ENCODE data around the gene TAF4B. TPM values are rescaled to one million over a fixed set of nuclear protein-coding genes. Genes with fewer than 3 reads are reported as not detected.

TAF4B gene
- total and polyA plus RNA-seq, 9 of the 15 experiments (the other 6 are each of a cell fraction or from before 2014, with no cell fraction given): 4.5 to 25.3 (median 20.5) TPM

- BruUV-seq (replicated peaks): no TSS peak
- no peaks in the 10 kb centered on the region for H3K9me1 ChIP-seq (ENCODE audit: control insufficient read depth, insufficient read depth, low read length)
- no peak overlapping the region for H2AFZ ChIP-seq (ENCODE audit: low read depth, low read length)
- CTCF ChIA-PET (ENCODE audit: low intra/inter-chr PET ratio): no interaction called here
- no peaks in the 10 kb centered on the region for H3K9me3 ChIP-seq (replicated peaks; ENCODE audit: control insufficient read depth, insufficient read depth, low read depth, low read length)
- H3K4me2 ChIP-seq (ENCODE audit: insufficient read depth, low read length): no peak overlapping the region
- DNase-seq (ENCODE audit: extremely low read depth in 1 of 4, low spot score in 3 of 4) (no peak), ATAC-seq (no peak), FAIRE-seq (no peak)
- H3K27ac ChIP-seq (ENCODE audit: extremely low read depth, low read depth, low read length): no peak overlapping the region
- H4K20me1 ChIP-seq (replicated peaks; ENCODE audit: control insufficient read depth, insufficient read depth, low read length): no peaks in the 10 kb centered on the region
- no peaks in the 10 kb centered on the region for H3K27me3 ChIP-seq (ENCODE audit: control insufficient read depth in 2 of 2, insufficient read depth in 2 of 2, low read length in 2 of 2)
- H3K4me1 ChIP-seq (replicated peaks in 1 of 2; ENCODE audit: control insufficient read depth in 2 of 2, insufficient read depth in 2 of 2, low read length in 2 of 2): no peaks in the 10 kb centered on the region
- H3K36me3 ChIP-seq (ENCODE audit: control insufficient read depth, insufficient read depth, low read length): peaks cover 11% of the 10 kb centered on the region; the same call in 2 of the 3 replicates
- H3K79me2 ChIP-seq (ENCODE audit: control insufficient read depth, insufficient read depth, low read length): no peaks in the 10 kb centered on the region
- intact Hi-C loops (cut with micrococcal nuclease): no loop called here
- 100% methylated on average over 1 of the region's 1 CpG for WGBS (ENCODE audit: insufficient coverage, low coverage, missing lambda C conversion rate)
- no peak overlapping the region for H3K4me3 ChIP-seq
- POLR2A ChIA-PET: no interaction called here
- H3K9ac ChIP-seq (ENCODE audit: insufficient read depth in 1 of 2, low read depth in 2 of 2, low read length in 2 of 2): no peak overlapping the region
- in situ Hi-C loops (cut with MboI): no loop called here
- TF ChIP-seq ATF2 (CRISPR knock-in tag; IDR thresholded peaks at IDR 0.05): no peak
- no peak for TF ChIP-seq ZNF764 (CRISPR knock-in tag; IDR thresholded peaks at IDR 0.05; ENCODE audit: low read depth)
- TF ChIP-seq ZZZ3 (IDR thresholded peaks at IDR 0.05): no peak
- no peak for TF ChIP-seq MECOM (CRISPR knock-in tag; IDR thresholded peaks at IDR 0.05)
- TF ChIP-seq ZNF408 (CRISPR knock-in tag; IDR thresholded peaks at IDR 0.05; ENCODE audit: low read depth): no peak
- TF ChIP-seq YBX1 (IDR thresholded peaks at IDR 0.05): no peak
- TF ChIP-seq PKNOX1 (IDR thresholded peaks at IDR 0.05): no peak
- no peak for TF ChIP-seq RERE (CRISPR knock-in tag; IDR thresholded peaks at IDR 0.05; ENCODE audit: borderline replicate concordance)
- TF ChIP-seq ERF (CRISPR knock-in tag; IDR thresholded peaks at IDR 0.05): no peak
- TF ChIP-seq PHB (CRISPR knock-in tag; IDR thresholded peaks at IDR 0.05): no peak
- TF ChIP-seq PHF20 (IDR thresholded peaks at IDR 0.05; ENCODE audit: partially characterized antibody): no peak
- no peak for TF ChIP-seq TFE3 (CRISPR knock-in tag; IDR thresholded peaks at IDR 0.05)
- no peak for TF ChIP-seq ZNF507 (tag; conservative IDR thresholded peaks at IDR 0.05)
- TF ChIP-seq POLR2AphosphoS5 (IDR thresholded peaks at IDR 0.05; ENCODE audit: control insufficient read depth, insufficient read depth, low read depth, low read length): no peak
These were observed 94.4 kb downstream of the TAF4B start for GRCh38 chr18:26320686-26321085.
